NCI-H69 (cell line): ENCODE results near the gene ANP32A.
"Not testable (repeated sequence)": the region's sequence is repeated elsewhere in the genome, so short reads cannot be mapped to it uniquely, and the experiment has no call there.

ENCODE experiments used
- DNase-seq: peaks from one replicate; lab custom pipeline; 2025; lab: John Stamatoyannopoulos, UW

Gene ANP32A

GRCh38 chr15:68820295-68821189 is at the start of gene ANP32A:
Gene ANP32A (minus strand): TSS chr15:68820895. CDS start chr15:68820751, 144 bp downstream.
- DNase-seq, result peak; percentile 95

GRCh38 chr15:68868296-68868695 is 47.6 kb upstream of the ANP32A start:
- no peak for DNase-seq

- no peak for DNase-seq
Measured at GRCh38 chr15:68862415-68862814, 41.7 kb upstream of the ANP32A start.

- not testable (repeated sequence) for DNase-seq
Measured at GRCh38 chr15:68858666-68859065, 38.0 kb upstream of the ANP32A start.

GRCh38 chr15:68857443-68857842 is 36.7 kb upstream of the ANP32A start:
- DNase-seq, result not testable (repeated sequence)

GRCh38 chr15:68852461-68852860 is 31.8 kb upstream of the ANP32A start:
- DNase-seq, result no peak

- DNase-seq, result no peak
Measured at GRCh38 chr15:68851971-68852370, 31.3 kb upstream of the ANP32A start.

GRCh38 chr15:68849497-68849896 is 28.8 kb upstream of the ANP32A start:
- DNase-seq, result no peak

- no peak for DNase-seq
Measured at GRCh38 chr15:68846851-68847439, 26.2 kb upstream of the ANP32A start.

- no peak for DNase-seq
Measured at GRCh38 chr15:68844856-68845550, 24.3 kb upstream of the ANP32A start.

GRCh38 chr15:68843425-68844311 is 23.0 kb upstream of the ANP32A start:
- peak; percentile 48 for DNase-seq

- DNase-seq, result no peak
Measured at GRCh38 chr15:68842958-68843357, 22.3 kb upstream of the ANP32A start.

GRCh38 chr15:68834346-68834745 is 13.7 kb upstream of the ANP32A start:
- DNase-seq, result no peak

- DNase-seq, result peak; percentile 11
Measured at GRCh38 chr15:68833700-68834331, 13.1 kb upstream of the ANP32A start.

- DNase-seq, result no peak
Measured at GRCh38 chr15:68830141-68830785, 9.6 kb upstream of the ANP32A start.

GRCh38 chr15:68829068-68829467 is 8.4 kb upstream of the ANP32A start:
- peak; percentile 34 for DNase-seq

GRCh38 chr15:68823561-68823960 is 2.9 kb upstream of the ANP32A start:
- no peak for DNase-seq

- no peak for DNase-seq
Measured at GRCh38 chr15:68822818-68823217, 2.1 kb upstream of the ANP32A start.

GRCh38 chr15:68821841-68822381 is 1.2 kb upstream of the ANP32A start:
- DNase-seq, result peak; percentile 35

- DNase-seq, result peak; percentile 45
Measured at GRCh38 chr15:68821190-68821840, 620 bp upstream of the ANP32A start.
